RWPE2 (cell line): Measurements from ENCODE around the gene WIF1.

Experiments used
- ATAC-seq: fragments of 200-7000 bp; cut with Tn5 transposase; 3 replicates; pipeline ENCODE4 v1.9.1; 2021; ENCODE audit warnings: low read depth
- DNase-seq: peaks from one replicate; pipeline ENCODE4 v3.0.0-alpha.2; 2020; ENCODE audit warnings: low spot score
- H3K27ac ChIP-seq: fragments of 450-650 bp; 2 replicates; pipeline ENCODE4 v1.5.1; 2017; ENCODE audit warnings: mild to moderate bottlenecking; ENCODE audit not compliant: poor library complexity, severe bottlenecking
- H3K27me3 ChIP-seq: fragments of 250-450 bp; sonication (Bioruptor Pico); 2 replicates; pipeline ENCODE4 v1.5.1; 2021; ENCODE audit warnings: mild to moderate bottlenecking, moderate library complexity; ENCODE audit not compliant: insufficient read depth, poor library complexity, severe bottlenecking
- H3K36me3 ChIP-seq: fragments of 250-450 bp; sonication (Bioruptor Pico); 2 replicates; pipeline ENCODE4 v1.5.1; 2020; ENCODE audit warnings: low read depth, mild to moderate bottlenecking, moderate library complexity
- H3K4me1 ChIP-seq: fragments of 250-450 bp; sonication (Bioruptor Pico); 2 replicates; pipeline ENCODE4 v1.5.1; 2021; ENCODE audit warnings: mild to moderate bottlenecking, moderate library complexity; ENCODE audit not compliant: insufficient read depth, poor library complexity, severe bottlenecking
- H3K4me3 ChIP-seq: fragments of 250-450 bp; sonication (Bioruptor Pico); 2 replicates; pipeline ENCODE4 v1.5.1; 2021; ENCODE audit warnings: mild to moderate bottlenecking, moderate library complexity; ENCODE audit not compliant: severe bottlenecking
- H3K9me3 ChIP-seq: fragments of 250-450 bp; sonication (Bioruptor Pico); 2 replicates; pipeline ENCODE4 v1.5.1; 2021; ENCODE audit warnings: mild to moderate bottlenecking, moderate library complexity; ENCODE audit not compliant: severe bottlenecking
- TF ChIP-seq, protein P1 (sequence below): fragments of 450-650 bp; IDR thresholded peaks from one replicate; pipeline ENCODE4 v1.5.1; 2017; ENCODE audit warnings: mild to moderate bottlenecking, moderate library complexity; ENCODE audit not compliant: poor library complexity, severe bottlenecking

WIF1 gene

DNA sequence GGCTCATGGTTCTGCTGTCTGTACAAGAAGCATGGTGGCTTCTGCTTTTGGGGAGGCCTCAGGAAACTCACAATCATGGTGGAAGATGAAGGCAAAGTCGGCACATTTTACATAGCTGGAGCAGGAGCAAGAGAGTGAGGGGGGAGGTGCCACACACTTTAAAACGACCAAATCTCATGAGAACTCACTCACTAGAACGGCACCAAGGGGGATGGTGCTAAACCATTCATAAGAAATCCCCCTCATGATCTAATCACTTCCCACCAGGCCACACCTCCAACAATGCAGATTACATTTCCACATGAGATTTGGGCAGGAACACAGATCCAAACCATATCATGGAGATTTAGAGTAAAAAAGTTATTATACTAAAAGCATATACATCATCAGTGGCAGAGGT, 34.7 kb upstream of the WIF1 start:
- DNase-seq (no peak), ATAC-seq (no peak)
- Histone ChIP-seq H3K4me3 (no peak overlapping the region), H3K36me3 (no peaks in the 10 kb centered on the region), H3K4me1 (peaks cover 6% of the 10 kb centered on the region), H3K27ac (no peak overlapping the region), H3K9me3 (no peaks in the 10 kb centered on the region), H3K27me3 (no peaks in the 10 kb centered on the region)
- TF ChIP-seq, protein P1, sequence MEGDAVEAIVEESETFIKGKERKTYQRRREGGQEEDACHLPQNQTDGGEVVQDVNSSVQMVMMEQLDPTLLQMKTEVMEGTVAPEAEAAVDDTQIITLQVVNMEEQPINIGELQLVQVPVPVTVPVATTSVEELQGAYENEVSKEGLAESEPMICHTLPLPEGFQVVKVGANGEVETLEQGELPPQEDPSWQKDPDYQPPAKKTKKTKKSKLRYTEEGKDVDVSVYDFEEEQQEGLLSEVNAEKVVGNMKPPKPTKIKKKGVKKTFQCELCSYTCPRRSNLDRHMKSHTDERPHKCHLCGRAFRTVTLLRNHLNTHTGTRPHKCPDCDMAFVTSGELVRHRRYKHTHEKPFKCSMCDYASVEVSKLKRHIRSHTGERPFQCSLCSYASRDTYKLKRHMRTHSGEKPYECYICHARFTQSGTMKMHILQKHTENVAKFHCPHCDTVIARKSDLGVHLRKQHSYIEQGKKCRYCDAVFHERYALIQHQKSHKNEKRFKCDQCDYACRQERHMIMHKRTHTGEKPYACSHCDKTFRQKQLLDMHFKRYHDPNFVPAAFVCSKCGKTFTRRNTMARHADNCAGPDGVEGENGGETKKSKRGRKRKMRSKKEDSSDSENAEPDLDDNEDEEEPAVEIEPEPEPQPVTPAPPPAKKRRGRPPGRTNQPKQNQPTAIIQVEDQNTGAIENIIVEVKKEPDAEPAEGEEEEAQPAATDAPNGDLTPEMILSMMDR, result no peak

DNA sequence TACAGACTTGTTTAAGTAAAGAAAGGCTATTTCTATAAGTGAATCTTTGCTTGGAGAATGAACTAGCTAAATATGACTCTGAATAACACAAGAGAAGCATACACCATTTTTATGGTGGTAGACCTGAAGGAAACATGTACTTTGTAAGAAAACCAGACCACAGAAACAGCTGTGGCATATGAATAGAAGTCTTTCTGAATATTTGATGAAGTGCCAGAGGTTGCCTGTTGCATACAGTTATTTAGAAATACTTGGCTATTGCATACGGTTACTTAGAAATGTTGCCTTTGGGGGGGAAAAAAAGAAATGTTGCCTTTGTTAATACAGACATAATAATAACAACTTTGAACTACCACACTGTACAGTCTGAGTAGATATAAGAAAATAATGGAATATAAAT, 31.5 kb upstream of the WIF1 start:
- no peak overlapping the region for H3K4me3 ChIP-seq
- H3K36me3 ChIP-seq, result no peaks in the 10 kb centered on the region
- peaks cover 6% of the 10 kb centered on the region for H3K4me1 ChIP-seq
- TF ChIP-seq, protein P1, result no peak
- H3K9me3 ChIP-seq, result no peaks in the 10 kb centered on the region
- DNase-seq, result no peak
- ATAC-seq, result no peak
- H3K27ac ChIP-seq, result no peak overlapping the region
- H3K27me3 ChIP-seq, result no peaks in the 10 kb centered on the region

DNA sequence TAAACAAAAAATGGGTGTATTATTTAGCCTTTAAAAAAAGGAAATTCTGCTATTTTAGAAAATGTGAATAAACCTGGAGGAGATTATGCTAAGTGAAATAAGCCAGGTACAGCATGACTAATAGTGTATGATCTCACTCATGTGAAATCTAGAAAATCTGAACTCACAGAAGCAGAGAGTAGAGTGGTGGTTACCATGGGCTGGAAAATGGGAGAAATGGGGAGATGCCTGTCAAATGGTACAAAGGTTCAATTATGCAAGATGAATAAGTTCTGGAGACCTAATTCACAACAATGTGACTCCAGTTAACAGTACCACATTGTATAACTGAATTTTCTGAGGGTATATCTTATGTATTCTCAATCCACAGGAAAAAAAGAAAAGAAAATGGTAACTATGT, 30.9 kb upstream of the WIF1 start:
- H3K27ac ChIP-seq, result no peak overlapping the region

DNA sequence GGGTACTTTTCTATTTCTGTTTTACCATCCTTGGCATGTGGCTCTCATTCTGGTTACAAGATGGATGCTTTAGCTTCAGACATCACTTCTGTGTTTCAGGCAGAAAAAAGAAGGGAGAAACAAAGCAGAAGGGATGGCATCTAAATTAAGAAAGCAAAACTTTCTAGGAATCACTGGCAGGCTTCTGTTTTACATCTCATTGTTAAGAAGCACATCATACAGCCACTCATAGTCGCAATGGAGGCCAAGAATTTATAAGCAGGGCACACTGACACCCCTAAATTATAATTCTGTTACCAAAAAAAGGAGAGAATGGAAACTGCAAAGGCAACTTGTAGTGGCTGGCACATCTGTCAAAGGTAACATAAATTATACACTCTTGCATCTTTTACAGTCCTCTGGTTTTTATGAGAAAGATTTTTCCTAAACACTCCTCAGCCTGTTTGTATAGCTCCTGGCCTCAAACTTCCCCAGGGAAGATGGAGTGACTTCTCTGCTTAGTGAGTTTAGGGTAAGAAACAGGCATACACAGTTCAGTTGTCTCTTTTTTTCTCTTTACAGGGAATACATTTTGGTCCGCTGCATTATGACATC, 26.3 kb upstream of the WIF1 start:
- no peaks in the 10 kb centered on the region for H3K9me3 ChIP-seq
- ATAC-seq, result no peak

More for the DNA sequence above, 30.9 kb upstream of the WIF1 start:
- H3K27me3 ChIP-seq, result no peaks in the 10 kb centered on the region
- H3K36me3 ChIP-seq, result no peaks in the 10 kb centered on the region
- no peak for DNase-seq
- TF ChIP-seq, protein P1, result no peak
- H3K4me1 ChIP-seq, result peaks cover 6% of the 10 kb centered on the region
- no peak overlapping the region for H3K4me3 ChIP-seq
- peak; percentile 92 for ATAC-seq
- no peaks in the 10 kb centered on the region for H3K9me3 ChIP-seq

DNA sequence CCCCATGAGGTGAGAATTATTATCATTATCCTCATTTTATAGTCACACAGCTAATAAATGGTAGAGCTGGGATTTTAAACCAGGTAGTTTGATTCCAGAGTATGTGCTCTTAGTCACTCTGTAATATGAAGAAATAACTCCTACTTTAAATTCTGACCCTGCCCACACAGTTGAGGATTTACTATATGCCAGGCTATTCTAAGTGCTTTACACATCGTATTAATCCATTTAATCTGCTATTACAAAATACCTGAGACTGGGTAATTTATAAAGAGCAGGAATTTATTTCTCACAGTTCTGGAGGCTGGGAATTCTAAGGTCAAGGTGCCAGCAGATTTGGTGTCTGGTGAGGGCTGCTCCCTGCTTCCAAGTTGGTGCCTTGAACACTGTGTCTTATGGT, 19.6 kb upstream of the WIF1 start:
- DNase-seq, result no peak
- ATAC-seq, result no peak
- no peak overlapping the region for H3K27ac ChIP-seq
- H3K27me3 ChIP-seq, result peaks cover 9% of the 10 kb centered on the region
- no peaks in the 10 kb centered on the region for H3K36me3 ChIP-seq
- TF ChIP-seq, protein P1, result no peak
- H3K4me1 ChIP-seq, result no peaks in the 10 kb centered on the region
- H3K4me3 ChIP-seq, result no peak overlapping the region
- peaks cover 2% of the 10 kb centered on the region for H3K9me3 ChIP-seq

More for the DNA sequence above, 26.3 kb upstream of the WIF1 start:
- Histone ChIP-seq H3K4me3 (no peak overlapping the region), H3K4me1 (peaks cover 3% of the 10 kb centered on the region), H3K27me3 (peaks cover 5% of the 10 kb centered on the region), H3K36me3 (no peaks in the 10 kb centered on the region), H3K27ac (no peak overlapping the region)
- no peak for DNase-seq
- TF ChIP-seq, protein P1, result no peak
